K562 (cell line): ENCODE data around the gene VPS33A. TPM values are rescaled to one million over a fixed set of nuclear protein-coding genes. Genes with fewer than 3 reads are reported as not detected.
A peak's percentile ranks its signal among the peaks of the same experiment; 100 is the strongest.

ENCODE experiments used
- ARNT ChIP-seq, 2 experiments: fragments of 450-650 bp; IDR thresholded peaks; 2 replicates each; pipeline ENCODE4 v1.6.1; 2016; ENCODE audit warnings: mild to moderate bottlenecking in 1 of 2
- CHCHD3 ChIP-seq: fragments of 250-450 bp; sonication (Bioruptor Pico); IDR thresholded peaks from 2 replicates; pipeline ENCODE4 v2.1.2; 2022; ENCODE audit warnings: mild to moderate bottlenecking
- CTBP1 ChIP-seq: fragments of 450-650 bp; IDR thresholded peaks from 2 replicates; pipeline ENCODE4 v1.6.1; 2016; ENCODE audit warnings: borderline replicate concordance
- ETV1 ChIP-seq: fragments of 450-650 bp; conservative IDR thresholded peaks from 2 replicates; pipeline ENCODE4 v1.6.1; 2016; ENCODE audit warnings: missing genetic modification characterization, control low read depth, low read depth, missing compliant biosample characterization
- IFI16 ChIP-seq: fragments of 250-450 bp; sonication (Bioruptor Pico); IDR thresholded peaks from 2 replicates; pipeline ENCODE4 v2.1.2; 2022; ENCODE audit warnings: mild to moderate bottlenecking, inconsistent platforms
- IRF1 ChIP-seq: sonication (generic); formaldehyde crosslinking; IDR thresholded peaks from 2 replicates; pipeline ENCODE4 v1.8.0; 2022; ENCODE audit warnings: missing genetic modification reagents, mild to moderate bottlenecking, borderline replicate concordance
- JUND ChIP-seq, 2 experiments: IDR thresholded peaks; 2 replicates in 1 of 2; 3 replicates in 1 of 2; pipeline ENCODE4 v1.6.1; 2011; ENCODE audit warnings: borderline replicate concordance in 2 of 2, low read depth in 2 of 2, low read length in 2 of 2, improper control_type of control experiment in 1 of 2, missing biosample characterization in 1 of 2, missing genetic modification characterization in 1 of 2, missing genetic modification reagents in 1 of 2
- MLX ChIP-seq, 2 experiments: fragments of 450-650 bp in 1 of 2; sonication (generic) in 1 of 2; formaldehyde crosslinking; conservative IDR thresholded peaks; 2 replicates each; pipeline versions ENCODE4 v1.4.0 to v1.8.1; 2020 to 2022; ENCODE audit warnings: mild to moderate bottlenecking in 1 of 2, missing genetic modification reagents in 1 of 2
- NFE2 ChIP-seq: IDR thresholded peaks from 2 replicates; pipeline ENCODE4 v1.6.1; 2014; ENCODE audit warnings: antibody characterized with exemption, low read depth
- PTRF ChIP-seq: fragments of 450-650 bp; IDR thresholded peaks from 2 replicates; pipeline ENCODE4 v1.6.1; 2016; ENCODE audit warnings: mild to moderate bottlenecking, missing genetic modification characterization, missing compliant biosample characterization
- RUNX1 ChIP-seq: sonication (generic); IDR thresholded peaks from 2 replicates; pipeline ENCODE4 v1.6.1; 2016; ENCODE audit warnings: antibody characterized with exemption, low read depth
- SETDB1 ChIP-seq: IDR thresholded peaks from one replicate; pipeline ENCODE4 v1.6.1; 2012; ENCODE audit warnings: low read length, control low read depth, inconsistent platforms
- SREBF1 ChIP-seq: fragments of 150-350 bp; IDR thresholded peaks from 2 replicates; pipeline ENCODE4 v1.6.1; 2014; ENCODE audit warnings: antibody characterized with exemption, low read depth, low read length, borderline replicate concordance
- SREBF2 ChIP-seq: sonication (generic); formaldehyde crosslinking; IDR thresholded peaks from 2 replicates; pipeline ENCODE4 v1.4.0; 2020; ENCODE audit warnings: mild to moderate bottlenecking, missing genetic modification reagents
- ZC3H8 ChIP-seq: fragments of 450-650 bp; IDR thresholded peaks from 2 replicates; pipeline ENCODE4 v1.6.1; 2017
- ZFPM2 ChIP-seq: fragments of 250-450 bp; sonication (Bioruptor Pico); IDR thresholded peaks from 2 replicates; pipeline ENCODE4 v1.5.1; 2022; ENCODE audit warnings: mild to moderate bottlenecking
- ZKSCAN1 ChIP-seq: fragments of 150-350 bp; IDR thresholded peaks from 2 replicates; pipeline ENCODE4 v1.6.1; 2016; ENCODE audit warnings: low read depth, low read length
- ZKSCAN8 ChIP-seq: fragments of 200-800 bp; sonication (Bioruptor generic); IDR thresholded peaks from 2 replicates; pipeline ENCODE4 v1.6.1; 2016; ENCODE audit warnings: missing genetic modification characterization, missing compliant biosample characterization
- ZNF277 ChIP-seq: fragments of 250-450 bp; sonication (Bioruptor Pico); IDR thresholded peaks from 2 replicates; pipeline ENCODE4 v1.8.0; 2022; ENCODE audit warnings: inconsistent platforms, mild to moderate bottlenecking, moderate library complexity, borderline replicate concordance
- ZNF507 ChIP-seq: conservative IDR thresholded peaks from 2 replicates; pipeline ENCODE4 v1.6.1; 2017; ENCODE audit warnings: missing genetic modification characterization, missing compliant biosample characterization
- ZNF707 ChIP-seq: fragments of 250-450 bp; sonication (Bioruptor Pico); conservative IDR thresholded peaks from 2 replicates; pipeline ENCODE4 v1.8.0; 2022; ENCODE audit warnings: inconsistent platforms, mild to moderate bottlenecking, moderate library complexity
- polyA plus RNA-seq, 8 experiments: library from polyadenylated mRNA; depleted of rRNA in 4 of 8; stranded (reverse) in 5 of 8; unstranded in 3 of 8; fragments of >200 nt; fragmentation: Nextera tagmentation in 2 of 8; fragmentation: Illumina TruSeq in 1 of 8; extraction: Ambion mirVana in 2 of 8; extraction: Trizol in 1 of 8; gene quantifications; 2 replicates each; pipeline versions ENCODE4 v1.2.1 to v1.2.3, GENCODE V29; 2011 to 2014; ENCODE audit warnings: inconsistent platforms in 1 of 8, missing spikeins in 1 of 8
- total RNA-seq, 7 experiments: library from RNA; depleted of rRNA in 6 of 7; stranded (reverse); fragments of >200 nt in 6 of 7; fragmentation: Illumina TruSeq in 2 of 7; extraction: Trizol in 2 of 7; gene quantifications; 2 replicates each; pipeline versions ENCODE4 v1.2.1 to v1.2.3, GENCODE V29; 2011 to 2021; ENCODE audit warnings: low replicate concordance in 1 of 7
- TF ChIP-seq, protein P1 (sequence below): fragments of 200-800 bp; sonication (Bioruptor generic); IDR thresholded peaks from 2 replicates; pipeline ENCODE4 v1.6.1; 2017; ENCODE audit warnings: missing genetic modification characterization, missing compliant biosample characterization
- TF ChIP-seq, protein P2 (sequence below): sonication (generic); formaldehyde crosslinking; IDR thresholded peaks from 2 replicates; pipeline ENCODE4 v1.4.0; 2020; ENCODE audit warnings: mild to moderate bottlenecking, missing genetic modification reagents

The VPS33A gene
- total and polyA plus RNA-seq, 9 of the 15 experiments (the other 6 are each of a cell fraction or from before 2014, with no cell fraction given), result 10.6 to 34.3 (median 25.3) TPM

GRCh38 chr12:122226366-122227125, 39.7 kb downstream of the VPS33A start (continued):
- TF ChIP-seq, protein P1, sequence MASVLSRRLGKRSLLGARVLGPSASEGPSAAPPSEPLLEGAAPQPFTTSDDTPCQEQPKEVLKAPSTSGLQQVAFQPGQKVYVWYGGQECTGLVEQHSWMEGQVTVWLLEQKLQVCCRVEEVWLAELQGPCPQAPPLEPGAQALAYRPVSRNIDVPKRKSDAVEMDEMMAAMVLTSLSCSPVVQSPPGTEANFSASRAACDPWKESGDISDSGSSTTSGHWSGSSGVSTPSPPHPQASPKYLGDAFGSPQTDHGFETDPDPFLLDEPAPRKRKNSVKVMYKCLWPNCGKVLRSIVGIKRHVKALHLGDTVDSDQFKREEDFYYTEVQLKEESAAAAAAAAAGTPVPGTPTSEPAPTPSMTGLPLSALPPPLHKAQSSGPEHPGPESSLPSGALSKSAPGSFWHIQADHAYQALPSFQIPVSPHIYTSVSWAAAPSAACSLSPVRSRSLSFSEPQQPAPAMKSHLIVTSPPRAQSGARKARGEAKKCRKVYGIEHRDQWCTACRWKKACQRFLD (CRISPR knock-in tag), result no peak
- TF ChIP-seq ARNT (IDR thresholded peaks at IDR 0.05) (no peak), ZKSCAN1 (no peak), IFI16 (CRISPR knock-in tag) (no peak), ZNF277 (CRISPR knock-in tag) (no peak), ZNF507 (no peak), PTRF (no peak), ZNF707 (CRISPR knock-in tag) (no peak), SETDB1 (no peak), IRF1 (peak; percentile 71; the same call in 1 of the 2 replicates), SREBF2 (CRISPR knock-in tag) (no peak), CHCHD3 (CRISPR knock-in tag) (no peak), CTBP1 (no peak), MLX (CRISPR knock-in tag; conservative IDR thresholded peaks at IDR 0.05) (peak in 1 of 2 experiments; percentile 95; a peak in 2 of 4 replicates), RUNX1 (no peak), SREBF1 (no peak), NFE2 (no peak), ETV1 (tag) (no peak), ZC3H8 (no peak), ZKSCAN8 (no peak), ZFPM2 (CRISPR knock-in tag) (no peak), JUND (IDR thresholded peaks at IDR 0.05; ENCODE audit: borderline replicate concordance, low read depth, low read length) (no peak), JUND (tag; IDR thresholded peaks at IDR 0.05; ENCODE audit: borderline replicate concordance, low read depth, low read length) (no peak)
- TF ChIP-seq, protein P2, sequence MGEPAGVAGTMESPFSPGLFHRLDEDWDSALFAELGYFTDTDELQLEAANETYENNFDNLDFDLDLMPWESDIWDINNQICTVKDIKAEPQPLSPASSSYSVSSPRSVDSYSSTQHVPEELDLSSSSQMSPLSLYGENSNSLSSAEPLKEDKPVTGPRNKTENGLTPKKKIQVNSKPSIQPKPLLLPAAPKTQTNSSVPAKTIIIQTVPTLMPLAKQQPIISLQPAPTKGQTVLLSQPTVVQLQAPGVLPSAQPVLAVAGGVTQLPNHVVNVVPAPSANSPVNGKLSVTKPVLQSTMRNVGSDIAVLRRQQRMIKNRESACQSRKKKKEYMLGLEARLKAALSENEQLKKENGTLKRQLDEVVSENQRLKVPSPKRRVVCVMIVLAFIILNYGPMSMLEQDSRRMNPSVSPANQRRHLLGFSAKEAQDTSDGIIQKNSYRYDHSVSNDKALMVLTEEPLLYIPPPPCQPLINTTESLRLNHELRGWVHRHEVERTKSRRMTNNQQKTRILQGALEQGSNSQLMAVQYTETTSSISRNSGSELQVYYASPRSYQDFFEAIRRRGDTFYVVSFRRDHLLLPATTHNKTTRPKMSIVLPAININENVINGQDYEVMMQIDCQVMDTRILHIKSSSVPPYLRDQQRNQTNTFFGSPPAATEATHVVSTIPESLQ (CRISPR knock-in tag), result peak; percentile 100
